ENCODE measurements around the gene UTS2. TPM values are rescaled to one million over a fixed set of nuclear protein-coding genes. Genes with fewer than 3 reads are reported as not detected.

UTS2 gene
- total RNA-seq, 2 donors from 2014 or later, result 0.58 TPM; not detected in 1

GRCh38 chr1:7873801-7874795, 21.2 kb upstream of the UTS2 start:
- no peak overlapping the region for H3K4me3 Mint-ChIP-seq
- ATAC-seq (replicated peaks), result no peak
- peaks cover 9% of the 10 kb centered on the region for H3K27me3 Mint-ChIP-seq
- H3K4me1 Mint-ChIP-seq, result peaks cover 4% of the 10 kb centered on the region
- no peaks in the 10 kb centered on the region for H3K36me3 Mint-ChIP-seq (ENCODE audit: low read depth)
- H3K27ac Mint-ChIP-seq, result no peak overlapping the region
- peaks cover 15% of the 10 kb centered on the region for H3K9me3 Mint-ChIP-seq

DNA sequence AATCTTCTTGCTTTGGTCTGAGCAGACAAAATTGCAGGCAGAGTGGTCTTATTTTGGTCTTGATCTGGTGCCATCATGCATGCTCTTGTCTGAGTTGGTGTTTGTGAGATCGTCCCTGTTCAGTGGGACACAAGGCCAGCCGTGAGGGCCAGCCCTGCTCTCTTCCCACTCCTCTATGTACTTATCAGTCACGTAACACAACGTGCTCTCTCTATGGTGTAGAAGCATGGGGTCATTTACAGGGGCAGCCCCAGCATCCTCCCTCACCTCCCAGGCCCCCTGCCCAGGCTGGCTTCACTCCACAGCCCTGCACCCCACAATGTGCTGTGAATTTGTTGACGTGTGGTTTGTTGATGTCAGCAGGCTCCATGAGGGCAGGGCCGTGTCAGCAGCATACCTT, 18.3 kb upstream of the UTS2 start:
- H3K27me3 Mint-ChIP-seq, result peaks cover 3% of the 10 kb centered on the region
- H3K4me1 Mint-ChIP-seq, result no peaks in the 10 kb centered on the region
- no peaks in the 10 kb centered on the region for H3K9me3 Mint-ChIP-seq
- H3K4me3 Mint-ChIP-seq, result no peak overlapping the region
- H3K36me3 Mint-ChIP-seq (ENCODE audit: low read depth), result no peaks in the 10 kb centered on the region
- ATAC-seq (replicated peaks), result no peak
- peak overlapping the region; percentile 27 for H3K27ac Mint-ChIP-seq

DNA sequence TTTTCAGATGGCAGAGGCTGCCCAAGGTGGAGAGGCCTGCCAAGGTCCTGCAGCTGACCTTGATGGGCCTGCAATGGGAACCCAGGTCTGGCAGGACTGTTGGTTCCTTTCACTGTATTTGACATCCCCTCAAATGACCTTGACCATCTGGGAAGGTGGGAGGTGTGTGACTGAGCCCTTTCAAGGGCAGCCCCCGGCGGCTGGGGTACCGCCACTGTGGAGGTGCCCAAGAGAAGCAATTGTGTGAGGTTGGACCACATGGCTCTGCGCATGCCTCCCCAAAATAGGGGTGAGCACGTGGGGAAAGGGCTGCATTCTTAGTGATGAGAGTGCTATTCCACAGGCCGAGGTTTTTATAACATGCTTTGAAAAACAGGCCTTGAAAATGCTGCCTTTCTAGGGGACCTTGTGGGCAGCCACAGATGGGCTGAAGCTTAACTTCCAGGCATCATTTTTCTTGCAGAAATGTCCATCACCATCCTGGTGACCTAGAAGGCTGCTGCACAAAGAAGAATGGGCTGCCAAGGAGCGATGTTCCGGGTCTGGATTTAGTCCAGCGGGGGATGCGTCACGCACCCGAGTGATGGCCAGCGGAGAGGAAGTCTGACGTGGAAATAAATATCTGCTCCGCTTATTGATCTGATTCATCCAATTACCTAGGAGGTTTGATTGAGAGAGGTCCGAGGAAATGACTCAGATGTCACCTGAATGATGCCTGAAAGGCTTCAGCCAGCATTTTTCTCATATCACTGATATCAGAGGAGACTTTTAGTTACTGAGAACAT, 16.5 kb upstream of the UTS2 start:
- no peak overlapping the region for H3K4me3 Mint-ChIP-seq
- H3K27ac Mint-ChIP-seq, result no peak overlapping the region
- H3K36me3 Mint-ChIP-seq (ENCODE audit: low read depth), result no peaks in the 10 kb centered on the region
- no peaks in the 10 kb centered on the region for H3K4me1 Mint-ChIP-seq
- peaks cover 3% of the 10 kb centered on the region for H3K27me3 Mint-ChIP-seq
- no peaks in the 10 kb centered on the region for H3K9me3 Mint-ChIP-seq
- no peak for ATAC-seq (replicated peaks)

- Mint-ChIP-seq H3K4me3 (no peak overlapping the region), H3K27ac (no peak overlapping the region), H3K27me3 (peaks cover under 1% of the 10 kb centered on the region), H3K9me3 (no peaks in the 10 kb centered on the region), H3K4me1 (no peaks in the 10 kb centered on the region), H3K36me3 (ENCODE audit: low read depth) (no peaks in the 10 kb centered on the region)
- ATAC-seq (replicated peaks), result no peak
Measured at GRCh38 chr1:7868070-7868780, 15.4 kb upstream of the UTS2 start.

GRCh38 chr1:7865978-7866377, 13.1 kb upstream of the UTS2 start:
- Mint-ChIP-seq H3K36me3 (ENCODE audit: low read depth) (no peaks in the 10 kb centered on the region), H3K4me3 (no peak overlapping the region), H3K4me1 (no peaks in the 10 kb centered on the region), H3K9me3 (no peaks in the 10 kb centered on the region), H3K27me3 (no peaks in the 10 kb centered on the region), H3K27ac (no peak overlapping the region)
- ATAC-seq (replicated peaks), result no peak

DNA sequence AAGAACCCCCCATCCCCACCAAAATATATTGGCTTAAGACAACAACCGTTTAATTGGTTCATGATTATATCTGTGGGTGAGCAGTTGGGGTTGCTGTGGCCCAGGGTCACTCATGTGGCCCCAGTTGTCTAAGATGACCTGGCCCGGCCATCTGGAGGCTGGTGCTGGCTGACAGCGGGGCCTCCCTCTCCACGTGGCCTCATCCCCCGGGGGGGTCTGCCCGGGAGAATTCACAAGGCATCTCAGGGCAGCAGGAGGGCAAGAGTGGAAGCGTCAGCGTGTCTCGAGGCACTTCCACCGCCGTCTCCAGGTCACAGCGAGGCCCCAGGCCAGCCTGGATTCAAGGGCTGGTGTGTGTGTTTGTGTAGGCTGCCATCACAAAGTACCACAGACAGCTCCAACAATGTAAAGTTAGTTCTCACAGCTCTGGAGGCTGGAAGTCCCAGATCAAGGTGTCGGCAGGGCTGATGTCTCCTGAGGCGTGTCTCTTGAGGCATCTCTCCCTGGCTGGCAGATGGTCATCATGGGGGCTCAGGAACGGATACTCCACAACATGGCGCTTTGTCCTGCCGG, 11.0 kb upstream of the UTS2 start:
- Mint-ChIP-seq H3K4me1 (peaks cover 3% of the 10 kb centered on the region), H3K36me3 (ENCODE audit: low read depth) (no peaks in the 10 kb centered on the region), H3K27ac (no peak overlapping the region), H3K9me3 (no peaks in the 10 kb centered on the region), H3K4me3 (no peak overlapping the region), H3K27me3 (no peaks in the 10 kb centered on the region)
- ATAC-seq (replicated peaks), result no peak

- H3K4me1 Mint-ChIP-seq, result peaks cover 3% of the 10 kb centered on the region
- no peaks in the 10 kb centered on the region for H3K36me3 Mint-ChIP-seq (ENCODE audit: low read depth)
- no peaks in the 10 kb centered on the region for H3K9me3 Mint-ChIP-seq
- no peak overlapping the region for H3K27ac Mint-ChIP-seq
- no peak overlapping the region for H3K4me3 Mint-ChIP-seq
- H3K27me3 Mint-ChIP-seq, result no peaks in the 10 kb centered on the region
- no peak for ATAC-seq (replicated peaks)
Measured at GRCh38 chr1:7862211-7863060, 9.6 kb upstream of the UTS2 start.

DNA sequence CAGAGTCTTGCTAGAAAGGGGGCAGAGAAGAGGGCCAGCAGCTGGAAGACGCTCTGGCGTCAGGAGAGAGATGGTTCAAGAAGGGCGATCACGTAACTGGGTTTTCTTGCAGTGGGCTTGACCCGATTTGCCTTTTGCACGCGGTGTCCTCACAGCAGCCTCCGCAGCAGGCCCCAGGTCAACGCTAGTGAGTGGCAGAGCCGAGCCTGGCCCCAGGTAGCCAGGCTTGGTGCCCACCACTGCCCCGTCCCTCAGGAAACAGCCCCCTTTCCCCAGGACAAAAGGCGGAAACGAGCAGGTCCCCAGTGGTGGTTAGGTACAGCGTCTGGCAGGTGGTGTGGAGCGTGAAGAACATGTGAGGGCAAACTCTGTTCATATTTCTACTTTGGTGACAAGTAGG, 8.6 kb upstream of the UTS2 start:
- Mint-ChIP-seq H3K9me3 (no peaks in the 10 kb centered on the region), H3K36me3 (ENCODE audit: low read depth) (no peaks in the 10 kb centered on the region), H3K4me3 (no peak overlapping the region), H3K4me1 (peaks cover 3% of the 10 kb centered on the region), H3K27me3 (no peaks in the 10 kb centered on the region), H3K27ac (no peak overlapping the region)
- no peak for ATAC-seq (replicated peaks)

DNA sequence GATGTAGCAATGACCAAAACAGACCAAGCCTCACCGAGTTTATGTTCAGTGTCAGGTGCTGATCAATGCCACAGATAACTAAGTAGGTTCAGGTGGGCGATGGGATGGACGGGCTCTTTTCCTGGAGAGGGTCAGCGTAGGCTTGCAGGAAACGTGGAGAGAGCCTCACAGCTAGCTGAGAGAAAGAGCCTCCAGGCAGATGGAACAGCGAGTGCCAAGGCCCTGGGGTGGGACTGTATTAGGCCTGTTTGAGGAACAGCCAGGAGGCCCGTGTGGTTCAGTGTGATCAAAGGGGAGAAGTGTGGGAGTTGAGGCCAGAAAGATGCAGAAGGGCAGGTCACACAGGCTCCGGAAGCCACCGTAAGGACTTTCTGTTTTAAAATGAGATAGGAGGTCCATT, 7.3 kb upstream of the UTS2 start:
- peaks cover 4% of the 10 kb centered on the region for H3K27me3 Mint-ChIP-seq
- H3K9me3 Mint-ChIP-seq, result no peaks in the 10 kb centered on the region
- no peak for ATAC-seq (replicated peaks)
- H3K4me1 Mint-ChIP-seq, result peaks cover 9% of the 10 kb centered on the region
- H3K27ac Mint-ChIP-seq, result no peak overlapping the region
- H3K36me3 Mint-ChIP-seq (ENCODE audit: low read depth), result no peaks in the 10 kb centered on the region
- H3K4me3 Mint-ChIP-seq, result no peak overlapping the region

DNA sequence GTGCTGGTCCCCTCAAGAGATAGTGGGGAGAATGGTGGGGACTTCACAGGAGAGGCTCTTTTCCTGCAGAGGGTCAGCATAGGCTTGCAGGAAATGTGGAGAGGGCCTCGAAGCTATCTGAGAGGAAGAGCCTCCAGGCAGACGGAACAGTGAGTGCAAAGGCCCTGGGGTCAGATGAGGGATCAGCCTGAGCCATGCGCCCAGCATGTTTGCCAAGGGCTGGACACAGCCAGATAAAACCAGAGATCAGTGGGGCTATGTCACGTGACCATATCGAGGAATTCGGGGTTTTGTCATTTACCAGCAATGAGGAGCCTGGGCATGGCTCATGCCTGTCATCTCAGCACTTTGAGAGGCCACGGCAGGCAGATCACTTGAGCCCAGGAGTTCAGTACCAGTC, 6.5 kb upstream of the UTS2 start:
- Mint-ChIP-seq H3K27me3 (peaks cover 4% of the 10 kb centered on the region), H3K4me3 (no peak overlapping the region), H3K36me3 (ENCODE audit: low read depth) (no peaks in the 10 kb centered on the region), H3K4me1 (peaks cover 9% of the 10 kb centered on the region), H3K27ac (no peak overlapping the region), H3K9me3 (no peaks in the 10 kb centered on the region)
- no peak for ATAC-seq (replicated peaks)

- Mint-ChIP-seq H3K27ac (no peak overlapping the region), H3K4me3 (no peak overlapping the region), H3K36me3 (ENCODE audit: low read depth) (no peaks in the 10 kb centered on the region), H3K4me1 (peaks cover 9% of the 10 kb centered on the region), H3K27me3 (peaks cover 4% of the 10 kb centered on the region), H3K9me3 (no peaks in the 10 kb centered on the region)
- no peak for ATAC-seq (replicated peaks)
Measured at GRCh38 chr1:7857985-7858384, 5.1 kb upstream of the UTS2 start.

DNA sequence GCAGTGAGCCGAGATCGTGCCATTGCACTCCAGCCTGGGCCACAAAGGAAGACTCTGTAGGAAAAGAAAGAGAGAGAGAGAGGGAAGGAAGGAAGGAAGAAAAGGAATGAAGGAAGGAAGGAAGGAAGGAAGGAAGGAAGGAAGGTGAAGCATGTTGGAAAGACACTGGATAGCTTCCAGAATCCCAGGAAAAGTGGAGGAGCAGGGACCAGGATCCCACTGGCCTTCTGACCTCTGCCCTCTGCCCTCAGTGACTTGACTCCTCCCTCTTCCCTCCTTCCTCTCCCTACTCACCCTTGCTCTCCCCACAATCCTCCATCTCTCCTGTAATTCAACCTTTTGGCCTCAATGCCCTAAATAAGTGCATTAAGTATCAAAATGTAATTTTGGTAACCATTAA, 4.1 kb upstream of the UTS2 start:
- H3K27ac Mint-ChIP-seq, result no peak overlapping the region
- H3K27me3 Mint-ChIP-seq, result peaks cover 4% of the 10 kb centered on the region
- peaks cover 9% of the 10 kb centered on the region for H3K4me1 Mint-ChIP-seq
- no peaks in the 10 kb centered on the region for H3K36me3 Mint-ChIP-seq (ENCODE audit: low read depth)
- H3K4me3 Mint-ChIP-seq, result no peak overlapping the region
- no peak for ATAC-seq (replicated peaks)
- no peaks in the 10 kb centered on the region for H3K9me3 Mint-ChIP-seq

DNA sequence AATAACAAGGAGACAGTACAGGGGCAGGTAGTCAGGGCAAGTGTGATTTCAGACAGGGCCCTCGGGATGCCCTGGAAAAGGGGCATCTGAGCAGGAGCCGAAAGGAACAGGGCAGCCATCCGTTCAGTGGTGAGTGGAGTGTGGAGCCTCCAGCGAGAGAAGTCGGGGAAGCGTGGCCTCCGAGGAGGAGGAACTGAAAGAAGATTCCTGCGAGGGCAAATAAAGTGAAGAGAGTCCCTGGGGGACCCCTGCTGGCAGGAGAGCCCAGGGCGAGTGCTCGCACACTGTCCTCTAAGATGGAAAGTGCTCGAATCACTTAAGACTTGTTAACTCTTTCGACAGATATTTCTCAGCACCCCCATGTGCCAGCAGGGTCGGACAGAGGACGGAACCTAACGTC, 3.5 kb upstream of the UTS2 start:
- no peaks in the 10 kb centered on the region for H3K9me3 Mint-ChIP-seq
- peak overlapping the region; percentile 47 for H3K27ac Mint-ChIP-seq
- no peak overlapping the region for H3K4me3 Mint-ChIP-seq
- H3K4me1 Mint-ChIP-seq, result peaks cover 9% of the 10 kb centered on the region
- no peaks in the 10 kb centered on the region for H3K36me3 Mint-ChIP-seq (ENCODE audit: low read depth)
- no peak for ATAC-seq (replicated peaks)
- H3K27me3 Mint-ChIP-seq, result peaks cover 4% of the 10 kb centered on the region

Data from activated T-helper 17 cell treated with anti-CD3 and anti-CD28 coated beads, Interleukin-2, amount 50 U/mL, for 72 hours (primary cell).